Activated B cell treated with CpG ODN at 0.5 μM for 24 hours (primary cell): ENCODE results near the gene HADHB. TPM values are rescaled to one million over a fixed set of nuclear protein-coding genes. Genes with fewer than 3 reads are reported as not detected.
"Not testable (repeated sequence)": the region's sequence is repeated elsewhere in the genome, so short reads cannot be mapped to it uniquely, and the experiment has no call there.

ENCODE experiments used
- ATAC-seq: fragments of 200-7000 bp; cut with Tn5 transposase; one replicate; pipeline ENCODE4 v1.10.0; 2021; ENCODE audit warnings: low read depth, mild to moderate bottlenecking, moderate library complexity
- CTCF ChIA-PET: fragments of 350-600 bp; sonication (Branson Sonifier 250); formaldehyde crosslinking; loops from one replicate; lab custom pipeline; 2021; ENCODE audit warnings: antibody characterized with exemption; lab: Charles Lee
- POLR2A ChIA-PET: fragments of 350-600 bp; sonication (Branson Sonifier 250); formaldehyde crosslinking; loops from one replicate; lab custom pipeline; 2021; ENCODE audit warnings: antibody characterized with exemption; lab: Charles Lee
- DNase-seq: peaks from one replicate; pipeline ENCODE4 v3.0.0; 2022
- H3K27ac Mint-ChIP-seq: one replicate; pipeline ENCODE4 v1.8.0; 2020; ENCODE audit warnings: mixed read lengths
- H3K27me3 Mint-ChIP-seq: one replicate; pipeline ENCODE4 v1.8.0; 2021; ENCODE audit warnings: mixed read lengths
- H3K36me3 Mint-ChIP-seq: one replicate; pipeline ENCODE4 v1.8.0; 2021; ENCODE audit warnings: low read depth, mixed read lengths
- H3K4me1 Mint-ChIP-seq: one replicate; pipeline ENCODE4 v1.8.0; 2021; ENCODE audit warnings: mixed read lengths
- H3K4me3 Mint-ChIP-seq: one replicate; pipeline ENCODE4 v1.8.0; 2020; ENCODE audit warnings: mild to moderate bottlenecking, mixed read lengths
- H3K9me3 Mint-ChIP-seq: one replicate; pipeline ENCODE4 v1.8.0; 2020; ENCODE audit warnings: mixed read lengths
- CTCF ChIP-seq: fragments of 200-600 bp; IDR thresholded peaks from one replicate; pipeline ENCODE4 v1.8.0; 2022; ENCODE audit warnings: antibody characterized with exemption, mild to moderate bottlenecking
- intact Hi-C: fragments of 100-400 bp; cut with micrococcal nuclease; formaldehyde crosslinking; loops from one replicate; pipeline ENCODE4 v1.15.1; 2024
- total RNA-seq: library from RNA; stranded (reverse); gene quantifications from 2 replicates; pipeline ENCODE4 v1.2.3, GENCODE V29; 2022

Gene HADHB
- total RNA-seq, 1 donor from 2014 or later = 65.6 TPM

GRCh38 chr2:26316041-26316440 lies 71.3 kb downstream of the HADHB start:
- TF ChIP-seq CTCF = no peak
- CTCF ChIA-PET = no interaction called here
- H3K9me3 Mint-ChIP-seq = no peaks in the 10 kb centered on the region

GRCh38 chr2:26316845-26317244 lies 72.1 kb downstream of the HADHB start:
- ChIA-PET POLR2A (no interaction called here), CTCF (no interaction called here)
- no peaks in the 10 kb centered on the region for H3K27me3 Mint-ChIP-seq
- TF ChIP-seq CTCF = no peak
- intact Hi-C loops = no loop called here
- no peak overlapping the region for H3K27ac Mint-ChIP-seq
- H3K9me3 Mint-ChIP-seq = no peaks in the 10 kb centered on the region
- no peaks in the 10 kb centered on the region for H3K36me3 Mint-ChIP-seq
- H3K4me3 Mint-ChIP-seq = no peak overlapping the region
- DNase-seq = no peak
- no peak for ATAC-seq
- no peaks in the 10 kb centered on the region for H3K4me1 Mint-ChIP-seq

More at GRCh38 chr2:26316041-26316440, 71.3 kb downstream of the HADHB start:
- H3K27me3 Mint-ChIP-seq = no peaks in the 10 kb centered on the region
- POLR2A ChIA-PET = no interaction called here
- no peak overlapping the region for H3K27ac Mint-ChIP-seq
- ATAC-seq = no peak
- H3K4me3 Mint-ChIP-seq = no peak overlapping the region
- H3K4me1 Mint-ChIP-seq = no peaks in the 10 kb centered on the region
- no peak for DNase-seq
- no peaks in the 10 kb centered on the region for H3K36me3 Mint-ChIP-seq
- intact Hi-C loops = no loop called here

- no peaks in the 10 kb centered on the region for H3K9me3 Mint-ChIP-seq
- ChIA-PET POLR2A (no interaction called here), CTCF (no interaction called here)
- H3K27ac Mint-ChIP-seq = no peak overlapping the region
- no peak overlapping the region for H3K4me3 Mint-ChIP-seq
- H3K4me1 Mint-ChIP-seq = no peaks in the 10 kb centered on the region
- DNase-seq (no peak), ATAC-seq (no peak)
- no peak for TF ChIP-seq CTCF
- no peaks in the 10 kb centered on the region for H3K27me3 Mint-ChIP-seq
- intact Hi-C loops = no loop called here
- no peaks in the 10 kb centered on the region for H3K36me3 Mint-ChIP-seq
These were observed 72.8 kb downstream of the HADHB start for GRCh38 chr2:26317377-26318105.

GRCh38 chr2:26318950-26319349 lies 74.2 kb downstream of the HADHB start:
- ChIA-PET POLR2A (no interaction called here), CTCF (no interaction called here)
- no peak overlapping the region for H3K4me3 Mint-ChIP-seq
- no peaks in the 10 kb centered on the region for H3K27me3 Mint-ChIP-seq
- H3K4me1 Mint-ChIP-seq = no peaks in the 10 kb centered on the region
- intact Hi-C loops = no loop called here
- no peaks in the 10 kb centered on the region for H3K9me3 Mint-ChIP-seq
- no peaks in the 10 kb centered on the region for H3K36me3 Mint-ChIP-seq
- no peak overlapping the region for H3K27ac Mint-ChIP-seq
- no peak for DNase-seq
- no peak for ATAC-seq
- no peak for TF ChIP-seq CTCF

GRCh38 chr2:26324479-26324878 lies 79.7 kb downstream of the HADHB start:
- H3K4me3 Mint-ChIP-seq, H3K27me3 Mint-ChIP-seq, POLR2A ChIA-PET: not testable (repeated sequence)

More at GRCh38 chr2:26324479-26324878, 79.7 kb downstream of the HADHB start:
- DNase-seq, intact Hi-C loops, H3K36me3 Mint-ChIP-seq, H3K9me3 Mint-ChIP-seq, H3K27ac Mint-ChIP-seq, H3K4me1 Mint-ChIP-seq, ATAC-seq, CTCF ChIA-PET: not testable (repeated sequence)
